HG03025 (cell line): ENCODE data around the gene HAUS3.
"Not testable (repeated sequence)": the region's sequence is repeated elsewhere in the genome, so short reads cannot be mapped to it uniquely, and the experiment has no call there.

Experiments used
- ATAC-seq: cut with Tn5 transposase; IDR thresholded peaks from one replicate; pipeline ENCODE4 v1.9.1; 2021; ENCODE audit warnings: mild to moderate bottlenecking, moderate library complexity; ENCODE audit not compliant: unreplicated experiment, low FRiP score

Gene HAUS3

GRCh38 chr4:2222838-2223237 lies 19.1 kb downstream of the HAUS3 start:
- ATAC-seq, result no peak

DNA sequence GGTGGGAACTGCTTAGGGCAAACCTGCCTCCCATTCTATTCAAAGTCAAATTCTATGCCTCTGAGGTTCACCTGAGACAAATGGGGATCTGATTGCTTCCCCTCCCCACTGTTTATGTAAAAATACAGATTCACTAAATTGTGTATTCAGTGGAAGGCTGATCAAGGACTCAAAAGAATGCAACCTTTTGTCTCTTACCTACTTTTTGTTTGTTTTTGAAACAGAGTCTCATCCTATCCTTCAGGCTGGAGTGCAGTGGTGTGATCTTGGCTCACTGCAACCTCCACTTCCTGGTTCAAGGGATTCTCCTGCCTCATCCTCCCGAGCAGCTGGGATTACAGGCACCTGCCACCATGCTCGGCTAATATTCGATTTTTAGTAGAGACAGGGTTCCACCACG lies 20.5 kb downstream of the HAUS3 start:
- ATAC-seq, result not testable (repeated sequence)

DNA sequence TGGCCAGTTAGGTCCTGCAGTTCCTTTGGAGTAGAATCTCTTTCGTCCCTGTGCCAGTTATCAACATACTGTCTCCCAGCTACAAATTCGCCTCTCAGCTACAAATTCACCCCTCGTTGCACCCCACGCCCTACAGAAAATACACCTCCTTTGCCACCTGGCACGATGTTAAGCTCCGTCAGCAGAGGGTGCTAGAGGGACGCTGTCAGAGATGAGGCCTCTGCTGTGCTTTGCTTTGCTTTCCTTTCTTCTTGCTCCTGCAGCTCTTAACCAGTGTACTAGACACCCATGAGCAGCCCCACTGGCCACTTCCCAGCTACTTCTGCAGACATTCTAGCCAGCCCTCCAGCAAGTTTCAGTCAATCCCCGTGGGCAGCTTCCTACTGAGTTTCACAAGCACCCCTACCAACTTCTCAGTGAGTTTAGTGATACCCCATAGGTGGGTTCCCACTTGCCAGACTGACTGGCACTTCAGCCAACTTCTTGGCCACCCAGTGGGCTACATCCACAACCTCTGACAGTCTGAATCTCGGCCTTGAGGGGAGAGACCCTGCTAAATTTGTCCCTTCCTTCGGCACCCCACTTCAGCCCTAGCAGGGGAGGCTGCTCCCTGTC lies 21.8 kb downstream of the HAUS3 start:
- ATAC-seq, result no peak

DNA sequence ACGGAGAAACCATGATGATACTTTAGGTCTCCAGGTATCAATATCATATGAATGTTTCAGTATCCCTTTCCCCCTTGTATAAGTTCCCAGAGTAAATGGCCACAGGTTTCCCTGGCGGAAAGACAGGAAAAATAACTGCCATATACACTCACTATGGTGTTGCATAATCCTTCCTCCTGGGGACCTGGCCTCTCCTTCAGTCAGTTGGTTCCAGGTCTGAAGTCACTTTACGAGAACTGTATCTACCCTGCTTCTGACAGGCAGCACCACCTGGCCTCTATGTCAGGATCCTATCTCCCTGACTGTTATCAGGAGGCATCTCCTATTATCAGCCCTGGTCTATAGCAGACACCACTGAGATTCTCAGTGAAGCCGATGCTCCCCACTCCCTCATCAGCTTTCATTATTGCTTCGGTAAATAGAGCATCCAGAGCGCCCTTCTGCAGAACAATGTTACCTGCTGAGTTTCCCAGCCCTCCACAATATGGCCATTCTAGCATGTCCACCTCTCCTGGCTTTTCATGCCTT lies 22.6 kb downstream of the HAUS3 start:
- no peak for ATAC-seq

DNA sequence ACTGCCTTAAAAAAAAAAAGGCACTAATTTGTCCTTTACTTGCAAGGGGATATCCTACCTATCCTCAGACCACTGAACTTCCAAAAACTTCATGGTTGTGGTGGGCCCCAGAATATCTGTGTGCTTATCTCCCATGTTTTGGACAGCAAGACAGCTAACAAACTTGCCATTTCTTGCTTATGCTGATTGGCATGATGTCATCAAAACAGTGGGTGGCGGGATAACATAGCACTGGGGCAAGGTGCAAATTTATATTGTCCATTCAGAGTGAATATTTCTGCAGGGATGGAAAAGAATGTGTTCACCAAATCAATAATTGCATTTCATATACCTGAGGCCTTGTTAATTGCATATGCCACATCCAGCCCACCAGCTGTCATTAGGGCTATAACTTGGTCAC lies 23.5 kb downstream of the HAUS3 start:
- ATAC-seq, result no peak

GRCh38 chr4:2217726-2218125 lies 24.2 kb downstream of the HAUS3 start:
- no peak for ATAC-seq

- no peak for ATAC-seq
These were observed 29.1 kb downstream of the HAUS3 start for GRCh38 chr4:2212831-2213230.

DNA sequence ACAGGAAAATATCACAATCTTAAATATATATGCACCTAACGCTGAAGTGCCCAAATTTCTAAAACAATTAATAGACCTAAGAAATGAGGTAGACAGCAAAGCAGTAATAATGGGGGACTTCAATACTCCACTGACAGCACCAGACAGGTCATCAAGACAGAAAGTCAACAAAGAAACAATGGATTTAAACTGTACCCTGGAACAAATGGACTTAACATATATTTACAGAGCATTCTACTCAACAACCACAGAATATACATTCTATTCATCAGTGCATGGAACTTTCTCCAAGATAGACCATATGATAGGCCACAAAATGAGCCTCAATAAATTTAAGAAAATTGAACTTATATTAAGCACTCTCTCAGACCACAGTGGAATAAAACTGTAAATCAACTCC lies 39.1 kb downstream of the HAUS3 start:
- ATAC-seq, result not testable (repeated sequence)

- no peak for ATAC-seq
These were observed 47.4 kb downstream of the HAUS3 start for GRCh38 chr4:2194496-2194895.

DNA sequence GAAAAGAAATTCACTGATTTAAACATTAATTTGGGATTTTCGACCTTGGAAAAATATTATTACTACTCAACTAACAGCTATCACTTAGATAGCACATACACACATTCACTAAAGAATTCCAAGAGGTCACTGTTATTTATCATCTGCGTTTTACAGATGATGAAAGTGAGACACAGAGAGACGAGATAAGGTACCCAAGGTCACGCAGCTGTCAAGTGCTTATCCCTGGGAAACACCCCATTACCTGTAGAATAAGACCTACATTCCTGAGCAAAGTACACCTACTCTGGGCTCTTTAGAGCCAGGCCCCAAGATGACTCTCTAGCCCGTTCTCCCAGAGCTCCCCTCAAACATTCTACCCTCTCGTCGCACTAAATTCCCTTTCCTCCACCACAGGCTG lies 48.6 kb downstream of the HAUS3 start:
- ATAC-seq, result no peak

DNA sequence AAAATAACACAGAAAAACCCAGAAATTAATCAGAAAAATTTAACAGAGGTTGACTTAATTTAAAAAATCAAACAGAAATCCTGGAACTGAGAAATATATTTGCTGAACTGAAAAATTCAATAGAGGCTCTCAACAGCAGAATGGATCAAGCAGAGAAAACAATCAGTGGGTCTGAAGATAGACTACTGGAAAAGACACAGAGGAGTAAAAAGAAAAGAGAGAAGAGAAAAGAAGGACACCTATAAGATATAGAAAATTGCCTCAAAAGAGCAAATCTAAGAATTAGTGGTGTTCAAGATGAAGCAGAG lies 55.1 kb downstream of the HAUS3 start:
- ATAC-seq, result no peak

GRCh38 chr4:2186133-2186864 lies 55.6 kb downstream of the HAUS3 start:
- ATAC-seq, result no peak

GRCh38 chr4:2183394-2183793 lies 58.5 kb downstream of the HAUS3 start:
- no peak for ATAC-seq

DNA sequence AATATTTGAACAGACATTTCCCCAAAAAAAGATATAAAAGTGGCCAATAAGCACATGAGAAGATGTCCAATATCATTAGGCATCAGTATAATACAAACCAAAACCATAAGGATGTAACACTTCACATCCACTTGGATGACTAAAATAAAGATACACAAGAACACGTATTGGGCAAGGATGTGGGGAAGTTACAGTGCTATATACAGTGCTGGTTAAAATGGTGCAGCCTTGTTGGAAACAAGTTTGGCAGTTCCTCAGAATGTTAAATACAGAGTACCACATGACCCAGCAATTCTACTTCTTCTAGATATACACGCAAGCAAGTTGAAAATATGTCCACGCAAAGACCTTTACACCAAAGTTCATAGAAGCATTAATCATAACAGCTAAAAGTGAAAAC lies 58.9 kb downstream of the HAUS3 start:
- ATAC-seq, result no peak

DNA sequence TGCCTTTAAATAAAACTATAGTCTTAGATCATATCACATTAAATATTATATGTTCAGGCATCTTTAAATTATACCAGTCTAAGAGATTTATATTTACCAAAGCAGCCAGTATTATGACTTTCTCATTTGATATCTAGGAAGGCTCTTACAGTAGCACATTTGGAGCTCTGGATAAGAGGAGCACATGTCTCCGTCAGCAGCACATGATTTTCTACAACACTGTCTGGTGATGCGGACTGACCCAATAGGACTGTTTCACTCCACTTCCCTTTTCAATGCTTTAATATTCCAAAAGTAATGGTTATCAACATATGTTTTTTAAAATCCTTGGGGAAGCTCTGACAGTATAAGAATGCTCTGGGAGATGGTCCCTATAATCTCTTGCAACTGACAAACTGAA lies 61.5 kb downstream of the HAUS3 start:
- ATAC-seq, result no peak

DNA sequence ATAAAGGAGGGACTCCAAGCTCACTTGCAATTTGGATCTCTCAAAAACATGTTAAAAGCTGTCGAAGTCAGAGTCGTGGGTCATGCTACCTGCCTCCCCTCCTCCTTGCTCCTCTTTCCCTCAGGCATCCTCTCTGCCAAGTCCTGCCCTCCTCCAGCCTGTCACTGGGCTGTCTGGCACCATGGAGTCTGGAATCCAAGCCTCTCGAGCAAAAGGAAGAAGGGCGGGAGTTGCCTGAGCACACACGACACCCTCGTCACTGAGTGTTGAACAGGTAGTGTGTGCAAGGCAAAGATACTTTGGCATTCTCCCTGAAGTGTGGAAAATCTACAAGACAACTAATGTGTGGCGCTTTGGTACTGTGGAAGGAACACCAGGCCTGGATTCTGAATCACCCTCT lies 62.2 kb downstream of the HAUS3 start:
- no peak for ATAC-seq

GRCh38 chr4:2178986-2179385 lies 62.9 kb downstream of the HAUS3 start:
- ATAC-seq, result no peak
